ENCODE data around the gene KIF3C. TPM values are rescaled to one million over a fixed set of nuclear protein-coding genes. Genes with fewer than 3 reads are reported as not detected.

Gene KIF3C
- total and polyA plus RNA-seq, 2 donors (not counting 1 experiment from before 2014, with no cell fraction given): 9.7 to 13.0 TPM

- Histone ChIP-seq H3K36me3 (ENCODE audit: control insufficient read depth, insufficient read depth, low read length) (no peaks in the 10 kb centered on the region), H3K9me3 (ENCODE audit: control insufficient read depth, insufficient read depth, low read depth, low read length) (no peaks in the 10 kb centered on the region), H2AFZ (ENCODE audit: low read length) (no peak overlapping the region), H4K20me1 (ENCODE audit: control insufficient read depth, extremely low read depth, insufficient read depth, low read length) (no peaks in the 10 kb centered on the region), H3K4me1 (ENCODE audit: control insufficient read depth, extremely low read depth, insufficient read depth, low read length) (peaks cover 5% of the 10 kb centered on the region), H3K4me3 (replicated peaks in 1 of 4; ENCODE audit: control extremely low read depth in 1 of 4, insufficient read depth in 1 of 4, low read depth in 3 of 4, low read length in 4 of 4) (no peak overlapping the region), H3K27ac (ENCODE audit: insufficient read depth, low read length) (no peak overlapping the region), H3K79me2 (ENCODE audit: control insufficient read depth, insufficient read depth, low read length) (no peaks in the 10 kb centered on the region), H3K9ac (ENCODE audit: insufficient read depth, low read length) (no peak overlapping the region), H3K27me3 (ENCODE audit: control insufficient read depth, insufficient read depth, low read length) (no peaks in the 10 kb centered on the region), H3K4me2 (ENCODE audit: extremely low read depth, insufficient read depth, low read length) (no peak overlapping the region)
- TF ChIP-seq CTCF (conservative IDR thresholded peaks at IDR 0.05 in 1 of 2, IDR thresholded peaks at IDR 0.05 in 1 of 2; ENCODE audit: low read depth in 1 of 2, low read length in 2 of 2) (no peak), EZH2 (IDR thresholded peaks at IDR 0.05; ENCODE audit: low read length, missing control alignments) (no peak)
- DNase-seq (ENCODE audit: low read depth in 2 of 2): no peak
Measured at GRCh38 chr2:25994509-25994908, 12.2 kb upstream of the KIF3C start.

- Histone ChIP-seq H3K27ac (ENCODE audit: insufficient read depth, low read length) (no peak overlapping the region), H3K79me2 (ENCODE audit: control insufficient read depth, insufficient read depth, low read length) (no peaks in the 10 kb centered on the region), H3K36me3 (ENCODE audit: control insufficient read depth, insufficient read depth, low read length) (no peaks in the 10 kb centered on the region), H3K27me3 (ENCODE audit: control insufficient read depth, insufficient read depth, low read length) (no peaks in the 10 kb centered on the region), H3K4me1 (ENCODE audit: control insufficient read depth, extremely low read depth, insufficient read depth, low read length) (peaks cover 5% of the 10 kb centered on the region), H3K4me2 (ENCODE audit: extremely low read depth, insufficient read depth, low read length) (no peak overlapping the region), H3K4me3 (replicated peaks in 1 of 4; ENCODE audit: control extremely low read depth in 1 of 4, insufficient read depth in 1 of 4, low read depth in 3 of 4, low read length in 4 of 4) (no peak overlapping the region), H4K20me1 (ENCODE audit: control insufficient read depth, extremely low read depth, insufficient read depth, low read length) (no peaks in the 10 kb centered on the region), H2AFZ (ENCODE audit: low read length) (no peak overlapping the region), H3K9ac (ENCODE audit: insufficient read depth, low read length) (no peak overlapping the region), H3K9me3 (ENCODE audit: control insufficient read depth, insufficient read depth, low read depth, low read length) (no peaks in the 10 kb centered on the region)
- TF ChIP-seq CTCF (conservative IDR thresholded peaks at IDR 0.05 in 1 of 2, IDR thresholded peaks at IDR 0.05 in 1 of 2; ENCODE audit: low read depth in 1 of 2, low read length in 2 of 2): no peak
- no peak for TF ChIP-seq EZH2 (IDR thresholded peaks at IDR 0.05; ENCODE audit: low read length, missing control alignments)
- no peak for DNase-seq (ENCODE audit: low read depth in 2 of 2)
Measured at GRCh38 chr2:25993049-25993448, 10.8 kb upstream of the KIF3C start.

- Histone ChIP-seq H3K9me3 (ENCODE audit: control insufficient read depth, insufficient read depth, low read depth, low read length) (no peaks in the 10 kb centered on the region), H4K20me1 (ENCODE audit: control insufficient read depth, extremely low read depth, insufficient read depth, low read length) (no peaks in the 10 kb centered on the region), H2AFZ (ENCODE audit: low read length) (no peak overlapping the region), H3K36me3 (ENCODE audit: control insufficient read depth, insufficient read depth, low read length) (no peaks in the 10 kb centered on the region), H3K27ac (ENCODE audit: insufficient read depth, low read length) (no peak overlapping the region), H3K4me1 (ENCODE audit: control insufficient read depth, extremely low read depth, insufficient read depth, low read length) (peaks cover 4% of the 10 kb centered on the region), H3K79me2 (ENCODE audit: control insufficient read depth, insufficient read depth, low read length) (no peaks in the 10 kb centered on the region), H3K4me2 (ENCODE audit: extremely low read depth, insufficient read depth, low read length) (no peak overlapping the region), H3K4me3 (replicated peaks in 1 of 4; ENCODE audit: control extremely low read depth in 1 of 4, insufficient read depth in 1 of 4, low read depth in 3 of 4, low read length in 4 of 4) (no peak overlapping the region), H3K27me3 (ENCODE audit: control insufficient read depth, insufficient read depth, low read length) (no peaks in the 10 kb centered on the region), H3K9ac (ENCODE audit: insufficient read depth, low read length) (no peak overlapping the region)
- no peak for DNase-seq (ENCODE audit: low read depth in 2 of 2)
- no peak for TF ChIP-seq EZH2 (IDR thresholded peaks at IDR 0.05; ENCODE audit: low read length, missing control alignments)
- no peak for TF ChIP-seq CTCF (conservative IDR thresholded peaks at IDR 0.05 in 1 of 2, IDR thresholded peaks at IDR 0.05 in 1 of 2; ENCODE audit: low read depth in 1 of 2, low read length in 2 of 2)
Measured at GRCh38 chr2:25992556-25992955, 10.3 kb upstream of the KIF3C start.

Data from fibroblast of lung (primary cell).